ENCODE measurements around the gene TBRG1.
"Not testable (repeated sequence)": the region's sequence is repeated elsewhere in the genome, so short reads cannot be mapped to it uniquely, and the experiment has no call there.

Gene TBRG1

GRCh38 chr11:124622531-124623451 lies at the start of gene TBRG1:
TSS of gene TBRG1 (plus strand) at chr11:124622864. CDS start at chr11:124623084, 220 bp downstream.
- DNase-seq (ENCODE audit: low read depth in 2 of 2), result peak; percentile 76 to 77

GRCh38 chr11:124577716-124578427 lies 44.8 kb upstream of the TBRG1 start:
- DNase-seq (ENCODE audit: low read depth in 2 of 2), result no peak

GRCh38 chr11:124578761-124579160 lies 43.9 kb upstream of the TBRG1 start:
- DNase-seq (ENCODE audit: low read depth in 2 of 2), result no peak

GRCh38 chr11:124581817-124582216 lies 40.8 kb upstream of the TBRG1 start:
- no peak for DNase-seq (ENCODE audit: low read depth in 2 of 2)

- no peak for DNase-seq (ENCODE audit: low read depth in 2 of 2)
These were observed 40.1 kb upstream of the TBRG1 start for GRCh38 chr11:124582565-124582964.

GRCh38 chr11:124583781-124584180 lies 38.9 kb upstream of the TBRG1 start:
- no peak for DNase-seq (ENCODE audit: low read depth in 2 of 2)

- no peak for DNase-seq (ENCODE audit: low read depth in 2 of 2)
These were observed 37.8 kb upstream of the TBRG1 start for GRCh38 chr11:124584681-124585372.

- peak; percentile 3 to 7 for DNase-seq (ENCODE audit: low read depth in 2 of 2)
These were observed 36.3 kb upstream of the TBRG1 start for GRCh38 chr11:124586238-124586860.

GRCh38 chr11:124591430-124591829 lies 31.2 kb upstream of the TBRG1 start:
- no peak for DNase-seq (ENCODE audit: low read depth in 2 of 2)

- no peak for DNase-seq (ENCODE audit: low read depth in 2 of 2)
These were observed 30.0 kb upstream of the TBRG1 start for GRCh38 chr11:124592627-124593026.

- DNase-seq (ENCODE audit: low read depth in 2 of 2), result no peak
These were observed 27.4 kb upstream of the TBRG1 start for GRCh38 chr11:124595302-124595701.

- no peak for DNase-seq (ENCODE audit: low read depth in 2 of 2)
These were observed 25.0 kb upstream of the TBRG1 start for GRCh38 chr11:124597626-124598025.

- DNase-seq (ENCODE audit: low read depth in 2 of 2), result no peak
These were observed 21.9 kb upstream of the TBRG1 start for GRCh38 chr11:124600621-124601320.

- no peak for DNase-seq (ENCODE audit: low read depth in 2 of 2)
These were observed 20.5 kb upstream of the TBRG1 start for GRCh38 chr11:124602193-124602592.

GRCh38 chr11:124602723-124603122 lies 19.9 kb upstream of the TBRG1 start:
- DNase-seq (ENCODE audit: low read depth in 2 of 2), result not testable (repeated sequence)

- DNase-seq (ENCODE audit: low read depth in 2 of 2), result no peak
These were observed 16.9 kb upstream of the TBRG1 start for GRCh38 chr11:124605719-124606118.

GRCh38 chr11:124608147-124608546 lies 14.5 kb upstream of the TBRG1 start:
- no peak for DNase-seq (ENCODE audit: low read depth in 2 of 2)

GRCh38 chr11:124610295-124610694 lies 12.4 kb upstream of the TBRG1 start:
- no peak for DNase-seq (ENCODE audit: low read depth in 2 of 2)

- DNase-seq (ENCODE audit: low read depth in 2 of 2), result no peak
These were observed 11.6 kb upstream of the TBRG1 start, which contains the start of gene PANX3 for GRCh38 chr11:124611064-124611463. TSS of gene PANX3 (plus strand) at chr11:124611428. CDS start at chr11:124611557, 129 bp downstream.

GRCh38 chr11:124612045-124612444 lies 10.6 kb upstream of the TBRG1 start:
- no peak for DNase-seq (ENCODE audit: low read depth in 2 of 2)

Measured in stimulated activated CD8-positive, alpha-beta memory T cell treated with anti-CD3 and anti-CD28 coated beads, Interleukin-7, amount 100 ng/mL, for 4 hours (primary cell).